GM18868 (cell line): ENCODE measurements around the gene FFAR1.
"Not testable (repeated sequence)": the region's sequence is repeated elsewhere in the genome, so short reads cannot be mapped to it uniquely, and the experiment has no call there.

Experiments used
- ATAC-seq: cut with Tn5 transposase; IDR thresholded peaks from one replicate; pipeline ENCODE4 v1.9.1; 2021; ENCODE audit warnings: mild to moderate bottlenecking, moderate library complexity; ENCODE audit not compliant: unreplicated experiment

FFAR1 gene

DNA sequence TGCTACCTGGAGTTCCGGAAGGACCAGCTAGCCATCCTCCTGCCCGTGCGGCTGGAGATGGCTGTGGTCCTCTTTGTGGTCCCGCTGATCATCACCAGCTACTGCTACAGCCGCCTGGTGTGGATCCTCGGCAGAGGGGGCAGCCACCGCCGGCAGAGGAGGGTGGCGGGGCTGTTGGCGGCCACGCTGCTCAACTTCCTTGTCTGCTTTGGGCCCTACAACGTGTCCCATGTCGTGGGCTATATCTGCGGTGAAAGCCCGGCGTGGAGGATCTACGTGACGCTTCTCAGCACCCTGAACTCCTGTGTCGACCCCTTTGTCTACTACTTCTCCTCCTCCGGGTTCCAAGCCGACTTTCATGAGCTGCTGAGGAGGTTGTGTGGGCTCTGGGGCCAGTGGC lies 11.7 kb downstream of the FFAR1 start:
- ATAC-seq: not testable (repeated sequence)

DNA sequence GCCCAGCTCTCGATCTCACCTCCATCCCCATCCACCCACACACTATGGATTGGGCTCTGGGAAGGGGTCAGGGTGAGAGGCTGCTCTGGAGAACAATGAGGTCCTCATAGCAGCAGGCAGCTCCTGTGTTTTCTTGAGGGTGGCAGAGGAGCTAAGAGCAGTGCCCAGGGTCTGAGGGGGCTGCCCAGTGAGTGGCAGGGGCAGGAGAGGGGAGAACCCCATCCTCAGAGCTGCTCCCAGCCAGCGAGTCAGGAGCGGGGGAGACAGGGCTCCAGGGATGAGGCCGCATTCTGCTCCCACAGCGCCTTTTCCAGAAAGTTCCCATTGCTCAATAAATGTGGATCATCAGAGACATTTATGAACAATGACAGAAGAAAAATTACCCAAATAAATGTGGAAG lies 12.4 kb downstream of the FFAR1 start:
- not testable (repeated sequence) for ATAC-seq

DNA sequence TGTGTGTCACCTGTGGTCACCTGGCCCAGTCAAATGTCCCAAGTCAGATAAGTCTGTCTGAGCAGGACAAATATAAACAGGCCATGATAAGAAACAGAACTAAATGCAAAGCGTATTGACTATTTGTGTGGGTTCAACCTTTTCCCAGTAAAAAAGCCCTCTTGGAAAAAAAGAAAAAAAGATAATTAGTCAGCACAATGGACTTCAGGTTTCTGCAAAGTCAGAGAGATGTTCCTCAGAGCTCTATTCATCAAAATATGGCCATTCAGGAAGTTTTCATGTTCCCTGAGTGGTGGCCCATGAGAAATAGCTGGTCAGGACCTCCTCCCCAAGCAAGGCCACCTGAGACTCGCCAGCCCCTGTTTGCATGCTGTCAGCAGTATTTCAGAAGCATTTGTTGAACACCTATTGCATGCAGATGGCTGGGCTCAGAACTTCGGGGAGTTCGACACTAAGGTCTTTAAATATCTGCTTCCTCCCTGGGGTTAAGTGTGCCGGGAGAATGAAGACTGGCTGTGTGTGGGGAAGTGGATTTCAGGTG lies 13.2 kb downstream of the FFAR1 start:
- ATAC-seq: no peak

DNA sequence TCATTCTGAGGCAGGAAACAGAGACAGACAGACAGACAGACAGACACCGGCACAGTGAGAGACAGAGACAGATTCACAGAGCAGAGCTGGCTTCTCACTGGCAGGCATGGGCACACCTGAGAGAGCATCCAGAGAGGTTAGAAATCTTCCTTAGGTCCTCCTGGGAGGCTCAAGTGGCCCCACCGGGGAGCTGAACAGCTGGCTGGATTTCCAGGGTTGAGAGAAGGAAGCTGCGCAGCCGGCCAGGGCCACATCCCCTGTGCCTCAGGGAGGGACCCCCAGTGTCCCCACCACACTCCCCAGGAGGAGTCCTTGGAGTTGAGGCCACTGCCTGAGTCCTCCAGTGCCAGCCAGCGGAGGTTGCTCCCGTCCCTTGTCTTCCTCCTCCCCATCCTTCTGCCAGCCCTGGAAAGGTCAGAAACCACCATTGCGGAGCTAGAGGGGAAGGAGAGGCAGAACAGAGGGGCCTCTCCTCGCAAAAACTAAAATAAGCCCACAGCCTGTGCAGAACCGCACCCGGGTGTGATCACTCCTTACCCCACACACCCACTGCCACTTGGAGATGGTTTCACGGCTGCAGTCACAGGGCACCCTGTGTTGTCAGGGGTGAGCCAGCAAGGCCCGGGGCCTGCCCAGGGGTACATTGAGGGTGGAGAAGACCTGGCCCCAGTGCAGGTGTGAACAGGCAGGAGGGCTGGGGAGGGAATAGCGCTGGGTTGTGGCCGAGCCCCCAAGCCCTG lies 14.7 kb downstream of the FFAR1 start:
- ATAC-seq: no peak

DNA sequence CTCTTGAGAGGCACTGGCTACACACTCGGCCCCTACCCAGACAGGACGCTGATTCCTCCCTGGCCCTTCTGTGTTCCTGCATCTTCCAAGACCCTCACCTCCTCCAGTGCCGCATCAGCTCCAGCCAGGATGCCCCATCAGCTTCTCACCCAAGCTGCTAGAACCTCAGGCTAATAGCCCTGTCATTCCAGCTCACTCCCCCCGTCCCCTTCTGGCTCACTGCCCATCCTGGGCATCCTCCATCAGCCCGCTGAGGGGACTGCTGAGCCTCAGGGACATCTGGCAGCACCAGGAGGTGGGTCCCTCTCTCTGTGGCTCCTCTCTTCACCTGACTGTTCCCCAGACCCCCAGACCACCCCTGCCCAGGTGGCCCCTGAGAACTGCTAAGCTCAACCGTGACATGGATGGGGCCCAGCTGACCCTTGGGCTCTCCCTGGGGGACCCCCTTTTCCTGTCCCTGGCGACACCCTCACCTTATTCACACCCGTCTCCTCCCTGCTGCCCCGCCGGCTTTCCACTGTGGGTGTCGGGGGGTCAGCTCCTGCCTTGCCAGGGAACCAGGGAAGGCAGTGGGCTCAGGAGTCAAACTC lies 15.4 kb downstream of the FFAR1 start:
- no peak for ATAC-seq

DNA sequence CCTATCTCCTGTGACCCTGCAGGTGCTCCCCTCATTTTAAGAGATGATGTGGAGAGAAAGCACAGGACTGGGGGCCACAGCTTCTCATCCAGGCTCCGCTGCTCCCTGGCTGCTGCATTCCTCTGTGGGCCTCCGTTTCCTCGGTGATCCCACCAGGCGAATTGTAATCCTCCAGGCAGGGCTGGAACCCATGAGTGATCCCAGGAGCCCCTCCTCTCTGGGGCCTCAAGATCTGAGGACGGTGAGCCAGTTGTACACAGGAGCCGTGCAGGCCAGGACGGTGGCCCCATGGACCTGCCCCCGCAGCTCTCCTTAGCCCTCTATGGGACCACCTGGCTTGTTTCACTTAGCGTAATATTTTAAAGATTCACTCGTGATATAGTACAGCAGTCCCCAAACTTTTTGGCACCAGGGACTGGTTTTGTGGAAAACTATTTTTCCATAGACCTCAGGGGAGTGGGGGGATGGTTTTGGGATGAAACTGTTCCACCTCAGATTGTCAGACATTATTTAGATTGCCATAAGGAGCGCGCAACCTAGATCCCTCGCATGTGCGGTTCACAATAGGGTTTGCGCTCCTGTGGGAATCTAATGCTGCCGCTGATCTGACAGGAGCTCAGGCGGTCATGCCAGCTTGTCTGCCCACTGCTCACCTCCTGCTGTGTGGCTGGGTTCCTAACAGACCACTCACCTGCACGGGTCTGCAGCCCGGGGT lies 16.2 kb downstream of the FFAR1 start:
- no peak for ATAC-seq

DNA sequence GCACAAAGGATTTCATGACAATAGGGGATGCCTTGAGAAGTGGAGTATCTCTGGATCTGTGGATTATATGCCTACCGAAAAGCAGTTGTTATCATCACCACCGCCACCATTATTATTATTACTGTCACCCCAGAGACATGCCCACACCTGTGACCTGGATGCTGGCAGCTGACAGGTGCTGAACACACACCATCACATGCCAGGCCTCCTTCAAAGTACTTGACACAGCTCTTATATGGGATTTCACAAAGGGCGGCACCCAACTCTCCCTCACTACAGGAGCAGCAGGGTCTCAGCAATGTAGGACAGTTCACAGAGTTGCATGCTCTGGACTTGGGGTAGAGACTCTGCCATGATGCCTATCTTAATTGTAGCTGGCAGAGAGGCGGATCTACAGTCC lies 17.6 kb downstream of the FFAR1 start:
- ATAC-seq: no peak

DNA sequence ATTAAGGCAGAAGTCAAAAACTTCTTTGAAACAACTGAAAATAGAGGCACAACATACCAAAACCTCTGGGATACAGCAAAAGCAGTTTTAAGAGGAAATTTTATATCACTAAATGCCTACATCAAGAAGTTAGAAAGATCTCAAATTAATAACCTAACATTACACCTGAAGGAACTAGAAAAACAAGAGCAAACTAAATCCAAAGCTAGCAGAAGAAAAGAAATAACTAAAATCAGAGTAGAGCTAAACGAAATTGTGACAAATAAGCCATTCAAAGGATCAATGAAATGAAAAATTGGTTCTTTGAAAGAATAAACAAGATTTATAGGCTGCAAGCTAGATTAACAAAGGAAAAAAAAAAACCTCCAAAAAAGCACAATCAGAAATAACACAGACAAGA lies 20.7 kb downstream of the FFAR1 start:
- no peak for ATAC-seq

DNA sequence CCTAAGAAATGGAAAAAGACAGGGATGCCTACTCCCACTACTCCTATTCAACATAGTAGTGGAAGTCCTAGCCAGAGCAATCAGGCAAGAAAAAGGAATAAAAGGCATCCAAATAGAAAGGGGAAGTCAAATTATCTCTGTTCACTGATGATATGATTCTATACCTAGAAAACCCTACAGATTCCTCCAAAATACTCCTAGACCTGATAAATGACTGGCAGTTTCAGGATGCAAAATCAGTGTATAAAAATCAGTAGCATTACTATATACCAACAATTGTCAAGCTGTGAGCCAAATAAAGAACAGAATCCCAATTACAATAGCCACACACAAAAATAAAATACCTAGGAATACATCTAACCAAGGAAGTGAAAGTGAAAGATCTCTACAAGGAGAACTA lies 21.8 kb downstream of the FFAR1 start:
- ATAC-seq: no peak

DNA sequence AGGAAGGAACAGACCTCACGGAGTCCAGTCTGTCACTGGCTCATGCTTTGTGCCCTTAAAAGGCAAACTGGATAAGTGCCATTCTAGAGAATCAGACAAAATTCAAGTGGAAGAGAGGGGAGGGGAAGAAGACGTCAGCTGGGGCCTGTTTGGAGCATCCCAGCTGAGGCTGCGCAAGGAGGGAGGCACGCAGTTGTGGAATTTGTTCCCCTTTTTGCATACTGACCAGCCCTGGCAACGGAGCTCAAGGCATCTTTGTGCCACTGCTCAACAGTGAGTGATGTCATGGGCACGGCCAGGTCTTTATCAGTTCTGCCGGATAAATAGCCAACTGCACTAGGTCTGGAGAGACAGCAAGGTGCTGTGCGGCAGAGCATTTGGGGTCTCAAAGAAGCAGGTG lies 23.0 kb downstream of the FFAR1 start, which contains the start of gene GPR42:
GPR42 (plus strand) TSS at position 347 of the 400 bp plus-strand sequence. CDS start 292 bp downstream, outside the sequence.
- no peak for ATAC-seq

DNA sequence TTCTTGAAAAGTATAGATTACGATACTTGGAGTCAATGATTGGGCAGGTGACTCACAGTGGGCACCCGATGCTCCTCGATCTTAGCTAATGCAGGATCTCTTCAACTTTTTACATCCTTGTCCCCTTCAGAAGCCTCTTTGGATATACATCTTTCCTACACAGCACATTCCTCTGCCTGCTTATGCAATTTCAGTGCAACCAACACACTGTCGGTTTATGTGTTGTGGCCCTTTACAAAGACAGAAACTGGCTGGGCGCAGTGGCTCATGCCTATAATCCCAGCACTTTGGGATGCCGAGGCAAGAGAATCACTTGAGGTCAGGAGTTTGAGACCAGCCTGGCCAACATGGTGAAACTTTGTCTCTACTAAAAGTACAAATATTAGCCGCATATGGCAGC lies 25.8 kb downstream of the FFAR1 start:
- ATAC-seq: no peak

DNA sequence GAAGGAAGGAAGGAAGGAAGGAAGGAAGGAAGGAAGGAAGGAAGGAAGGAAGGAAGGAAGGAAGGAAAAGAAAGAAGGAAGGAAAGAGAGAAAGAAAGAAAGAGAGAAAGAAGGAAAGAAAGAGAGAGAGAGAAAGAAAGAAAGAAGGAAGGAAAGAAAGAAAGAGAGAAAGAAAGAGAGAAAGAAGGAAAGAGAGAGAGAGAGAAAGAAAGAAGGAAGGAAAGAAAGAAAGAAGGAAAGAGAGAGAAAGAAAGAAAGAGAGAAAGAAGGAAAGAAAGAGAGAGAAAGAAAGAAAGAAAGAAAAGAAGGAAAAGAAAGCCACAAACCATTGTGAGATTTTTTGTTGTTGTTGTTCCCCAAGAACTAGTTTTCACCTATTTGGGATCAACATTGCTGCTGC lies 26.3 kb downstream of the FFAR1 start:
- not testable (repeated sequence) for ATAC-seq

DNA sequence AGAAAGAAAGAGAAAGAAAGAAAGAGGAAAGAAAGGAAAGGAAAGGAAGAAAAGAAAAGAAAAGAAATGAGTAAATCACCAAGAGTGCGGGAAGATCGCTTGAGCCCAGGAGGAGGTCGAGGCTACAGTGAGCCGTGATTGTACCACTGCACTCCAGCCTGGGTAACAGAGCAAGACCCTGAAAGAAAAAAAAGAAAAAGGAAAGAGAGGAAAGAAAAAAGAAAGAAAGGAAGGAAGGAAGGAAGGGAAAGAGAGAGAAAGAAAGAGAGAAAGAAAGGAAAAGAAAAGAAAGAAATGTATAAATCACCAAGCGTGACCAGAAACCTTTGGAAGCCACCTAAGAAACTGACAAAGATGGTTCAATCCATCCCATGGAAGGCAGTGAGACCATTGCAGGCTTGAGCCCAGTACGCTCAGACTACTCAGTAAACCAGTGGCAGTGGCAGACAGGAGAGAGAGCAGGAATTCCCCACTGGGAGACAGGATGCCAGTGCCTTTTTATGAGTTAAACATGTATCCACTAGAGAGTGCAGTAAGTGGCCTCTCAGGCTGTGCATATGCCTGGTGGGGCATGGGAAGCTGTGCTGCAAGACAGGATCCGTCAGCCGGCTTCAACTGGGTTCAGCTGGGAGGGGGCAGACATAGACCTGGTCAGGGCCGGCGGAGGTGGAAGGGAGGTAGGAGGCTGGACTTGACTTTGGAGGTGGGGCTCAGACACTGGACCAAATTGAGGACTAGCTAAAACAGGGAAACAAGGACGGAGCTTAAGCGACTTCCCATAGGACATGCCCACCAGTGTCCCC lies 28.0 kb downstream of the FFAR1 start:
- no peak for ATAC-seq

DNA sequence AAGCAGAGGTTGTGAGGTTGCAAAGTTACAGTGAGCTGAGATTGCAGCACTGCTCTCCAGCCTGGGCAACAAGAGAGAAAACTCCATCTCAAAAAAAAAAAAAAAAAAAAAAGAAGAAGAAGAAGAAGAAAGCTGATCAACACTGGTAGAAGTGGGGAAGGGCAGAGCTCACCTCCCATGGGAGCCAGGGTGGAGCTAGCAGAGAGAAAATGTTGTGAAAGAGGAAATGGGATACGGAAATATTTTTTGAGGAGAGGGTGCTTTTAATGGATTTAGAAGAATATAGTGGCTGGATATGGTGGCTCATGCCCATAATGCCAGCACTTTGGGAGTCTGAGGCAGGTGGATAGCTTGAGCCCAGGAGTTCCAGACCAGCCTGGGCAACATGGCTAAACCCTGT lies 30.0 kb downstream of the FFAR1 start:
- no peak for ATAC-seq

DNA sequence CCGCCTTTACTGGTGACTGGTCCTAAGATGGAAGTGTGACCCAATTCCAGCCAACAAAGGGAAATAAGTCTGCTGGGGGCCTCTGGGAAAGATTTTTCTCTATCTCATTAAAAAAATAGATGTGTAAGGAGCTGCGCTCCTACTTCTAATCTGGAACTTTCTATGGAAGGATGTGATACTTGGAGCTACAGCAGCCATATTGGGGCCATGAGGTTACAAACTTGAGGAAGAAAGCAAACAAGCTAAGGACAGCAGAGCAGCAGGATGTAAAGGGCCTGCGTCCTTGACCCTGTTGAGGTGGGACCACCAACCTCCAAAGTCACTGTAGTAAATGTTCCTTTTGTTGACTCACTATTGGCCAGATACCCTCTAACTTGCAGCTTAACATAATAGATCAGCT lies 30.7 kb downstream of the FFAR1 start:
- ATAC-seq: no peak

DNA sequence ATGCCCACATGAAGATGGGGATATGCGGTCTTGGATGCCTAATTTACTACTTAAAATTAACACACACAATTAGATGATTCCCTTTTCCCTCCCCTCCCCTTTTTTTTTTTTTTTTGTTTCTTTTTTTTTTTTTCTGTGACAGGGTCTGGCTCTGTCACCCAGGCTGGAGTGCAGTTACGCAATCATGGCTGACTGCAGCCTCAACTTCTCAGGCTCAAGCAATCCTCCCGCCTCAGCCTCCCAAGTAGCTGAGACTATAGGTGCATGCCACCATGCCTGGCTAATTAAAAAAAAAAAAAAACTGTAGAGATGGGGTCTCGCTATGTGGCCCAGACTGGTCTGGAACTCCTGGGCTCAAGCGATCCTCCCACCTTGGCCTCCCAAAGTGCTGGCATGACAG lies 31.8 kb downstream of the FFAR1 start:
- ATAC-seq: not testable (repeated sequence)

DNA sequence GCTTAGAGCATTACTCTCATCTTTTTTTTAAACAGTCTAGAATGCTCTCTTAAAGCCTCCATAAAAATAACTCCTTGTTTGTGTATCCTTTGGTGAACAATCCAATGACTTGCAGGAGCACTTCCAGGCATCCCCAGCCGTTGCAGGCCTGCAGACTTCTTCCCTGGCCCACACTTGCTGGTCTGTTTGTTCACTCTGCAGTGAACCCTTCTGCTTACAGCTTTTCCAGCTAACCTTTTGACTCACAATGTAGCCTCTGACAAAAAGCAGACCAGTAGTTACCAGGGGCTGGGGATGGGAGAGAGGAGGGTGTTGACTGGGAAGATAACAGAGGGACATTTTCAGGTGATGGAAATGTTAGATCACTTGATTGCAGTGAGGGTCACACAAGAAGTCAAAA lies 32.3 kb downstream of the FFAR1 start:
- no peak for ATAC-seq

DNA sequence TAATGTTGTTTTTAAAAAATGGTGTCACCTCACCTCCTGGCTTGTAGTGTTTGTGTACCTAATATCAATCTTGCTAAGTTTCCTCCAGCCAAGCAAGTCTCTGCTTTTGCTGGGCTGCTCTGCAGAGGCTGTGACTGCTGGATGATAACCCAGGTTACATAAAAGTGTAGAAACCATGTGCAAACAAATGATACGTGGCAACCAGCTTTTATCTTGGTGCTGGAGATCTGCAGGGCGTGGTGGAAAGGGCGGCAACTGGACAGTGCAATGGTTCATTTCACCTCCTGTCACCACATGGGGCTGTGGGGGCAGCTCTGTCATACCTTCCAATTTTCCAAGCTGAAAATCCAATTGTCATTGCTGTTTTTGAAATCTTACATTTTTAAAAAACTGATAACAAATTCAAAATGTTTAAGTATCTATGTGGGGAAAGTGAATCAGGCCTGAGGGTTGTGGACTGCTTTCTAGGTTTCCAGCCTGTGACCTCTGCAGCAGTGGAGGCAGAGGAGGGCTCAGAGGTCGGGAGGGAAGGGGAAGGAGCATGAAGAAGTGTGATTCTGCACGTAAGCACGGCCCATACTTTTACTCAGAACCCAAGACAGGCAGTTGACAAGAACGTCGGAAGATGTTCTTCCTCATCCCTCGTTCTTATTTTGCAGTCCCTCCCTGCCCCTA lies 32.9 kb downstream of the FFAR1 start:
- no peak for ATAC-seq

DNA sequence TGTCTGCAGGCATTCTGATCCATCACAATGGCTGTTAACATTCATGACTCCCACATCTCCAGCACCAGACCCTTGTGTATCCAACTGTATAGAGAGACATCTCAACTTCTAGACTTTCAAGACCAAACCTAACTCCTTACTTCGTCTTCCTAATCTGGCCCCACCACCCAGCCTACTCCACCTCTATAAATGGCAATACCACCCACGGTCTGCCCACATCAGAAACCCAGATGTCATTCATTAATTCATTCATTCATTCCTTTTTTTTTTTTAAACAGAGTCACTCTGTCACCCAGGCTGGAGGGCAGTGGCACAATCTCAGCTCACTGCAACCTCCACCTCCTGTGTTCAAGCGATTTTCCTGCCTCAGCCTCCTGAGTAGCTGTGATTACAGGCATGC lies 33.6 kb downstream of the FFAR1 start:
- no peak for ATAC-seq

DNA sequence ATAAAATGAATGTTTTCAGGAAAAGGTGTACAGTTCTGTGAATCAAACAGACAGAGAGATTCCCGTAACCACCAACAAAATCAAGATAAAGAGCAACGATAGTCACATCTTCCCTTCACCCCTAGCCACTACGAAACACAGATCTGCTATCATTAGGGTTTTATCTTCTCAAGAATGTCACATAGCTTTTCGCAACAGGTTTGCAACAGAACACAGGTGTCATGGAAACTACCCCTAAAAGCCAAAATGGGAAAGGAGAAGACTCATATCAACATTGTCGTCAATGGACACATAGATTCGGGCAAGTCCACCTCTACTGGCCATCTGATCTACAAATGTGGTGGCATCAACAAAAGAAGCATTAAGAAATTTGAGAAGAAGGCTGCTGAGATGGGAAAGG lies 34.2 kb downstream of the FFAR1 start:
- ATAC-seq: no peak
